ENCODE data around the gene CABCOCO1.
"Not testable (repeated sequence)": the region's sequence is repeated elsewhere in the genome, so short reads cannot be mapped to it uniquely, and the experiment has no call there.

Gene CABCOCO1

GRCh38 chr10:61719906-61720305 lies 57.2 kb downstream of the CABCOCO1 start:
- no peak for DNase-seq

GRCh38 chr10:61721431-61721830 lies 58.7 kb downstream of the CABCOCO1 start:
- no peak for DNase-seq

- not testable (repeated sequence) for DNase-seq
These were observed 62.5 kb downstream of the CABCOCO1 start for GRCh38 chr10:61725221-61725620.

GRCh38 chr10:61729596-61729995 lies 66.9 kb downstream of the CABCOCO1 start:
- no peak for DNase-seq

GRCh38 chr10:61730671-61731070 lies 67.9 kb downstream of the CABCOCO1 start:
- DNase-seq, result no peak

- no peak for DNase-seq
These were observed 68.9 kb downstream of the CABCOCO1 start for GRCh38 chr10:61731638-61732037.

- no peak for DNase-seq
These were observed 70.0 kb downstream of the CABCOCO1 start for GRCh38 chr10:61732629-61733278.

GRCh38 chr10:61733358-61733940 lies 70.7 kb downstream of the CABCOCO1 start:
- DNase-seq, result peak; percentile 44

- no peak for DNase-seq
These were observed 73.2 kb downstream of the CABCOCO1 start for GRCh38 chr10:61735882-61736281.

GRCh38 chr10:61737455-61737854 lies 74.7 kb downstream of the CABCOCO1 start:
- DNase-seq, result not testable (repeated sequence)

GRCh38 chr10:61742812-61743211 lies 80.1 kb downstream of the CABCOCO1 start:
- DNase-seq, result no peak

GRCh38 chr10:61744469-61744868 lies 81.7 kb downstream of the CABCOCO1 start:
- DNase-seq, result no peak

- no peak for DNase-seq
These were observed 83.6 kb downstream of the CABCOCO1 start for GRCh38 chr10:61746377-61746776.

GRCh38 chr10:61747307-61747706 lies 84.6 kb downstream of the CABCOCO1 start:
- no peak for DNase-seq

- DNase-seq, result no peak
These were observed 86.6 kb downstream of the CABCOCO1 start for GRCh38 chr10:61749291-61749690.

GRCh38 chr10:61750943-61751471 lies 88.3 kb downstream of the CABCOCO1 start:
- peak; percentile 58 for DNase-seq

- no peak for DNase-seq
These were observed 88.9 kb downstream of the CABCOCO1 start for GRCh38 chr10:61751599-61751998.

GRCh38 chr10:61752111-61753011 lies 89.6 kb downstream of the CABCOCO1 start:
- no peak for DNase-seq

GRCh38 chr10:61753453-61753852 lies 90.7 kb downstream of the CABCOCO1 start:
- no peak for DNase-seq

GRCh38 chr10:61754587-61755550 lies 92.1 kb downstream of the CABCOCO1 start:
- DNase-seq, result no peak

- DNase-seq, result no peak
These were observed 94.3 kb downstream of the CABCOCO1 start for GRCh38 chr10:61757001-61757400.

All from COR-L47 (cell line).